GM08714 (cell line): ENCODE results near the gene IP6K3.
A peak's percentile ranks its signal among the peaks of the same experiment; 100 is the strongest.

Experiments used
- H3K4me3 ChIP-seq: fragments of 200-500 bp; sonication (Bioruptor generic); 2 replicates; pipeline ENCODE4 v1.5.1; 2014; ENCODE audit warnings: mild to moderate bottlenecking, low read length, inconsistent platforms
- ZNF274 ChIP-seq: IDR thresholded peaks from 2 replicates; pipeline ENCODE4 v1.6.1; 2012; ENCODE audit warnings: mild to moderate bottlenecking, low read depth, low read length

IP6K3 gene

DNA sequence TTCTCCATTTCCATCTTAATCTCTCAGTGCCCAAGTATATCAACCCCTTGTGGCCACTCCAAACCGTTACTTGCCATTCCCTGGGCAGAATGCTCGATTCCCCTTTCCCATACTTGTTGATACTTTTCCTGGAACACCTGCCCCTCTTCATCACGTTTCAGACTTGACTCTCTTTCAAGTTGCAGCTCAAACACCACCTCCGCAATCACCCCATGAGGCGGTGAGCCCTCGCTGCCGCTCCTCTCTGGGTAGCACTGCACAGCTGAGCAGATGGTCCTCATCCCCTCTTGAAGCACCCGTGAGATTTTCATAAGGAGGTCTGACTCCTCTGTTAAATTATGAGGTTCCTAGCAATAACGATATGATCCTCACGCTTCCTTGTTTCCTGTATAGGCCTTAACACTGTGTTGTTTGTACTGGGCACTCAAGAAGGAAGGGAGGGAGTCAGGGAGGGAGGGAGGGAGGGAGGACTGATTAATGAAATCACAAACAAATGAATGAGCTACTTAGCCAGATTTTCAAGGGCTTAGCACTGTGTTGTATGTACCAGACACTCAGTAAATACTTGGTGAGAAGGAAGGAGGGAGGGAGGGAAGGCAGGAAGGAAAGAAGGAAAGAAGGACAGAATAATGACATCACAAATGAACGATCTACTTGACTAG is 27.2 kb downstream of the IP6K3 start:
- no peak for TF ChIP-seq ZNF274

DNA sequence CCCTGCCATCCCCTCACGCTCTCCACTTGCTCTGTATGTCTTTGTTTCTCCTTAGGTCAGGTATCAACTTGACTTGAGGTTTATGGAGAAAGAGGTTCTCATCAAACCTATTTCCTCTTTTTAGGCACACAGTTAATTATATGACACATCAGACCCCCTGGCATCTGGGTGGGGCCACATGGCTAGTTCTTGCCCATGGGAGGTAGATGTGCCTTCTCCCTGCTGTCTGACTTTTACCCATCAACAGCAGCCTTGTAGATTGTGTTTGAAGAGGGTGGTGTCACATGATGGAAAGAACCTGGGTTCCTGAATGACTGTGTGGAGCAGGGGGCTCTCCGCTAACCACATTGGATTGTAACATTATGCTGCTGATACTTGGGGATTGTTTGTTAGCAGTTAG is 28.0 kb downstream of the IP6K3 start:
- H3K4me3 ChIP-seq = no peak overlapping the region
- TF ChIP-seq ZNF274 = no peak

More for the DNA sequence above, 27.2 kb downstream of the IP6K3 start:
- H3K4me3 ChIP-seq = no peak overlapping the region

DNA sequence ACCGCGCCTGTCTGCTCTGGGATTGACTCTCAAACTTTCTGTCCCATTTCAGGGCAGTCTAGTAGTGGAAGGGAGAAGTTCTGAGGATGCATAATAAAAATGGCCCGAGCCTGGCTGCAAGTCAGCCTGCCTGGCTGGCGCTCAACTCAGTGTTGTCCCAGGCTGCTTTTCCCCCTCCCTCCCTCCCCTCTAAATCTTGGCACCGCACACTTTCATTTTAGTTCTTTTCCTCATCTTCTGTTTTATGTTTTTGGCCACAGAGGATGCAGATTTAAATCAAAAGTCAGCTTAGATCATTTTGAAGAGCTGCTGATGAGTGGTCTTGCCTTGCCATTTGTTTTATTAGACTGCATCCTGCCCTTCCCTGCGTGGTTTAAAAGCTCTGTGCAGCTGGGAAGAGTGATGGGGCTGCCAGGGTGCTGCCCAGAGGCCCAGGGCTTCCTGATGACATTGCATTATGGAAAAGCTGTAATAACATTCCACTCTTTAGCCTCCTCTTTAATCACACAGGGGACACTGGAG is 28.7 kb downstream of the IP6K3 start:
- H3K4me3 ChIP-seq = no peak overlapping the region
- no peak for TF ChIP-seq ZNF274

DNA sequence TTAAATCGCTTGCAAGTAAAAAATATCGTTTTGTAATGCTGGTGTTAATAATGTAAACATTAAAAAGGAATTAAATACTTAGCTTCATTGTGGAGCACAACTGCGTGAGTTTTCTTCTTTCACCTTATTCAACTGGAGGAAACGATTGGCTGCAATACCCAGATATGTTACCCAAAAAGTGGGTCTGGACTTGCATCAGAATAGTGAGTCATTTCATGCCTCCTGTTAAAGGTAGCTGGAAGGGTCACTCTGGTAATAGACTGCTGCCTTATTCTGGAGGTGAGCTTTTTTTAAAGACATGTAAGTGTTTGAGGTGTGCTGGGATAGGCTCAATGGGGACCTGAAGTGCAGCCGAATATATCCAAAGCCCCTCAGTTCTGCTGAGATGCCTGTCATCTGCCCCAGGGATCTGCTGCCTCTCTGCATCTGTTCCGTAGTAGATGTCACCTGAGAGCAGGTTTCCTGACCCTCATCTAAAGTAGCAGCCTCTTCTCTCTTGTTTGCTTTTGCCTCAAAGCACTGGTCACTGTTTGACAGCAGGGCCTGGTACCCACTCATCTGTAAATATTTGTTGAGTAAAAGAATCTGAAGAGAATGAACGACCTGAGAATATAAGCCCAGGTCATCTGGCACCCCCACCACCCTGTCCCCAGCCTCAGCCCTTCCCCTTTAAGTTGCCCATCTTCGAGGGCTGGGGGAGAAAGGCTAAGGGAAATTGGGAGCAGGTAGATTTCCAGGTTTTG is 29.6 kb downstream of the IP6K3 start:
- no peak overlapping the region for H3K4me3 ChIP-seq
- TF ChIP-seq ZNF274 = no peak

DNA sequence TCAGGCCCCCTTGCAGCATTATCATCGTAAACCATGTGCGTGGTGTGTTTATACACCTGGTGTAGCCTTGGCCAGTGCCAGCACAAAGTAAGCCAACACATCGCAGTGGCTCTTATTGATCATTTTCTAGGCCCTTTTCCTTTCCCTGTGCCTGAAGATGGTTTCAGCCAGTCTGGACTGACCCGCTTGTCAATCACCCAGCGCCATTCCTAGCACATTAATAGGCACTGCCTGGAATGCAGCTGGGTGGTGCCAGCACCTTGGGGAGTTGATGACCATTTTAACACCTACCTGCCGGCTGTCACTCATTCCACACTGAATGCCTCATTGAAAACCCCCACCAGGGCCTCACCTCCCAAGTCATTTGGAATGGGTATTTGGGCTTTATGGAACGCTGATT is 30.3 kb downstream of the IP6K3 start:
- no peak overlapping the region for H3K4me3 ChIP-seq
- no peak for TF ChIP-seq ZNF274

DNA sequence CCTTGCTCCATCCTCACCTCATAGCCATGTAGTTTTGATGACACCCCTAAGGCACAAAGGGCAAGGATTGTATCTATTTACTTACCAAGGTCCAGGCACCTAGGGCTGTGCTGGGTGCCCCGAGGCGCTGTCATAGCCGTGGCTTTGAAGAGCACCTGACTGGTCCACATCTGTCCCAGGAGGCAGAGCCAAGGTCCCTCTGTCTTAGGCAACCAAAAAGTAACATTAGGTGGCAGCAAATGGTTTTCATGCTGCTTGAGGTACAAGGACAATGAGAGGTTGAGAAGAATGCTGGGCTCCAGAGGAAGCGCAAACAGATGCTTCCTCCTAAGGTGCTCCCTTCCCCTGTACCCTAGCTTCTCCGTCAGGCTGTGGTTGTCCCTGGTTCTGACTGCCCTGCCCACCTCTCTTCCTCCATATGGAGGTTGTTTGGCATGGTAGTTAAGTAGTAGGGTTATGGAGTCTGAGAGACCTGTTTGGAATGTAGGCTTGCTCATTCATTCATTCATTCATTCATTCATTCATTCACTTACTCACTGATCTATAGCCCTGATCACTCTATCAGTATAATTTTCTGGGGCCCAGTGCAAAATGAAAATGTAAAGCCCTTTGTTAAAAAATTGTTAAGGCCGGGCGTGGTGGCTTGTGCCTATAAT is 32.2 kb downstream of the IP6K3 start:
- no peak for TF ChIP-seq ZNF274
- no peak overlapping the region for H3K4me3 ChIP-seq

DNA sequence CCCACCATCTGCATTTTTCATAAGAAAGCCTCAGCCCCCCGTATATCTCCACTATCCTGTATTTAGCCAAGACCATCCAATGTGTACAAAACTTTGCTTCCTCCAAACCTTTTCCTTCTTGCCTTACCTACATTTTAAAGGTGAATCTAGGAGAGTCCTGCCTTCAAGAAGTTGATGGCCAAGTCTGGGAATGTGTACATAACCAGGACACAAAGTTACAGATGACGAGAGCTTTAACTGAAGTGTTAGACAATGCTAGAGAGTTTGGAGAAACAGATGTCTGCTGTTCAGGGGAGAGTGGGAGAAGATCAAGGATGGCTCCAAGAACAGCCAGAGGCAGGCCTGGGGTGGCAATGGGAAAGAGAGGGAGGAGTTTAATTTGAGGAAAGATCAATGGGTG is 32.9 kb downstream of the IP6K3 start:
- no peak for TF ChIP-seq ZNF274
- H3K4me3 ChIP-seq = no peak overlapping the region

DNA sequence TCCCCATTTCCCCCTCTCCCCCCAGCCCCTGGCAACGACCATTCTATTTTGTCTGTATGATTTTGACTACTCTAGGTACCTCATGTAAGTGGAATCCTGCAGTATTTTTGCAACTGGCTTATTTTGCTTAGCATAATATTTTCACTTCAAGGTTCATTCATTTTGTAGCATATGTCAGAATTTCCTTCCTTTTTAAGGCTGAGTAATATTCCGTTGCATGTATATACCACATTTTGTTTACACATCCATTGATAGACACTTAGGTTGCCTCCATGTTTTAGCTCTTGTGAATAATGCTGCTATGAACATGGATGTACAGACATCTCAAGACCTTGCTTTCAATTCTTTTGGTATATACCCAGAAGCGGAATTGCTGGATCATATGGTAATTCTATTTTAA is 33.8 kb downstream of the IP6K3 start:
- no peak overlapping the region for H3K4me3 ChIP-seq
- TF ChIP-seq ZNF274 = no peak

DNA sequence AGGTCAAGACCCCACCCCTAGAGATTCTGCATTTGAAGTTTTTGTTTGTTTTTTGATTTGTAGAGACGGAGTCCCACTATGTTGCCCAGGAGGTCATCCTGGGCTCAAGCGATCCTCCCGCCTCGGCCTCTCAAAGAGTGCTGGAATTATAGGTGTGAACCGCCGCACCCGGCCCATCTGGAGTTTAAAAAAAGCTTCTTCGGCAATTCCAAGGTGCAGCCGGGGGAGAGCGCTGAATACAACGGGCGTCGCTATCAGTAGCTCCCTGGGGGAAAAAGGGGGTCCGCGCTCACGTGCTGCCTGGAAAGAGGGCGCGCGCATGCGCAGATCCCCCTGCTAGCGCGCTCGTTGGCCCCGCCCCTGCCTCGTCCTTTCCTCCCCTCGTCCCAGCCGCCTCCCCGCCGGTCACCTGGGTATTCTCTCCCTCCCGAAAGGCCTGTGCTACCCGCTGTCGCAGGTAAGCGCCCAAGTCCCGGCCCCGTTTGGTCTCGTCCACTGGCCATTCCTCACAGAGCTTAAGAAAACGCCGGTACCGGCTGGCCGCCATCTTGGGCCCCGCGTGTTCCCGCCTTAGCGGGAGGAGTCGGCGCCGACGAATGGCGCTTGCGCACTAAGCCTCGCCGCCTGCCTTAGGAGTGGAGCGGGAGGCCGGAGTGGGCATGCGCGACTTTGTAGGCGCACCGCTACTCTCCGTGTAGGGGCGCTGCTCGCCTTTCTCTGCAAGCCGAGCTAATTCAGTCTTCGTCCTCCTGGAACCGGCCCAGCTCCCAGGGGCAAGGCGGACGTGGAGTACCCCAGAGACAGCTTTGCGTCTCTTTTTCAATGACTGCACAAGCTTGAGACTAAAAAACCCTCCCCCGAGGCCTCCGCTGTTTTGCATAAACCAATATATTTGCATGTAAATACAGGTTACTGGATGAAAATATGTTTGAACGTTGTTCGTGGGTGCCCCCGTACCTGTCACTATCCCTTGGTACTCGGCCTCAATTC is 35.3 kb downstream of the IP6K3 start, which contains the start of gene UQCC2:
UQCC2 (minus strand) TSS at position 561 of the 990 bp plus-strand sequence; CDS start at position 547, 14 bp downstream.
- no peak for TF ChIP-seq ZNF274

DNA sequence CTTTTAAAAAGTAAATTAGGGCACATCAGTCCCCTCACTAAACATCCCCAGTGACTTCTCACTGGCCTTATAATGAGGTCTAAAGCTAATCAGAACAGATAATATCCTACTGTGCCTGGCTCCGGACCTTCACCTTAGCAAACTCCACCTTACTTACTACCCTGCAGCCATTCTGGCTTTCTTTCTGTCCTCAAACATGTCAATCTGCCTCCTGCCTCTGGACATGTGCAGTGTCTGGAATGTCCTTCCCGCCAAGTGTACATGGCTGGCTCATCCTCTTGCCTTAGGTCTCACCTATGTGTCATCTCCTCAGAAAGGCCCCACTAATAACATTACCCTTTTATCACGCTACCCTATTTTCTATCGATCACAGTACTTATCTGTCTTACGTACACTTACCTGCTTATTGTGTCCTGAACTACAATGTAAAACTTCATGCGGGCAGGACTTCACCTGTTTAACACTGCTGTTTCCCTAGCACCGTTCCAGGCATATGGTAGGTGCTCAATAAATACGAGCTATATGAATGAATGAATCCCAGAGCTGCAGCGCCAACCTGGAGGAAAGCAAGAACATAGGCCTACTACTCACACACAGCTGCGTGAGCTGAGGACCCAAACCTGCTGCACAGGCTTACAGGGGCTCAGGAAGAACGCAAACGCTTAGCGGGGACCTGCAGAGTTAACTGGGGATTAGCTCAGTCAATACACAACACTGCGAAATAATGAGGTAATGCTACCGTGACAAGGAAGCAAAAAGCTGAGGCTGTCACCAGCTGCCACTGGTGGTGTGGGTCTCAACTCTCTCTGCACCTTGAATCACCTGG is 36.2 kb downstream of the IP6K3 start:
- H3K4me3 ChIP-seq = peak overlapping the region; percentile 71
- TF ChIP-seq ZNF274 = no peak

More for the DNA sequence above, 35.3 kb downstream of the IP6K3 start, which contains the start of gene UQCC2:
- H3K4me3 ChIP-seq = peak within 1 kb of the TSS; percentile 71

DNA sequence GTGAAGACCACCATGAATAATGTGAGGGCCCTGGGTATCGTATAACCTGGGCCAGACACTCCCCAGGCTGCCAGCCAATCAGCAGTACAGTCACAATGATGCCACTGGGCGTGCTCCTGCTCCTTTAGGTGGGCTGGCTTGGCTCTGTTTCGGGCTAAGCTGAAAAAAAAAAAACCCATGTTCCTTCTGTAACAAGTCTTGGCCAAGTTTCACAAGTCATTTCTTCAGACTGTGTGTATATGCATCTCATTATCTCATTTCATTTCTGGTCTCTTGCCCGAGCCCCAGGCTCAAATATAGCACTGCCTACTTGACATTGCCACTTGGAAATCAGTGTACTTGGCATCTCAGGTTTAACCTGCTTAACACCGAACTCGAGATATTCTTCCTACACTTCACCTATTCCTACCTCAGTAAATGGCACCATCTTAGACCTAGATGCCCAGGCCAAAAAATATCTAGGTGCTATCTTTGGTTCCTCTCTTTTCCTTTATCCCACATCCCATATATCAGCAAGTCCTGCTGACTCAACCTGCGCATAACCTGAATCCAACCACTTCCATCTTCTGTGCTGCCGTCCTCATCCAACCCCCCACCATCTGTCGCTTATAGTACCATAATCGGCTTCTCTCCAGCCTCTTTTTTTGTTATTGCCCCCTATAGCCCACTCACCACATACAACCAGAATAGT is 37.0 kb downstream of the IP6K3 start:
- no peak for TF ChIP-seq ZNF274
- H3K4me3 ChIP-seq = no peak overlapping the region; the same call in 1 of the 2 replicates
